ENCODE results near the gene CTRB1. TPM values are rescaled to one million over a fixed set of nuclear protein-coding genes. Genes with fewer than 3 reads are reported as not detected.
A peak's percentile ranks its signal among the peaks of the same experiment; 100 is the strongest.

CTRB1 gene
- total RNA-seq, 1 donor from 2014 or later = 9.7 TPM

DNA sequence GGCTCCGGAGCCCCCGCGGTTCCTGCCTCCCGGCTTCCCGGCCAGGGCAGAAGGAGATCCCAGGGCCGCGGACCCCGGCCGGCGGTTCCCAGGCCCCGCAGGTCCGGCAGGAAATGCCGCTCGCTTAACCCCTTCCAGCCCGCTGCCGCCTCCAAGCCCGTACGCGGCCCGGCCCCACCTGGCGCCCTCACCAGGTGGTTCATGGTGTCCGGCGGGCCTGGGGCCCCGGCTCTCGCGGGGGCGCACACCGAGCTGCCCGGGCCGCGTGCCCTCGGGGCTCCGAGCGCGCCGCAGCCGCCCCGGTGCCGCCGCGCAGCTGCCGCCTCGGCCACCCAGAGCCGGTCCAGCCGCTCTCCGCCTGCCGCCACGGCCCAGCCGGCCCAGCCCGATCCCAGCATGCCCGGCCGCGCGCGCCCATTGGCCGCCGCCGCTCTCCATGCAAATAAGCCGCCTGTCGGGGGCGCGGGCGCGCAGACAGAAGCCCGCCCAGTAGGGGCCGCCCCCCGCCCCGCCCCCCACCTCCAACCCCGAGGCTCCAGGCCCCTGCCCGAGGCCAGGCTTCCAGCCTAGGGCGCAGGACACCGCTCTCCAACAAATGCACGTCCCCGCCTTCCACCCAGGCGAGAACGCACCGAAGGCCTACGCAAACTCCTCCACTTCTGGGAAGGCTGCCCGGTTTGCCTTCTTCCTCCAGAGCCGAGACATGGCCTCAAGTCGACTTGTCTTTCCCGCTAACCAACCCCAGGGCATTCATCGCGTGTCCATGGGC is 32.7 kb downstream of the CTRB1 start, which contains the start of gene BCAR1:
Gene BCAR1, minus strand, starts transcription at position 345 of the 769 bp plus-strand sequence. Its CDS starts 142 bp downstream, at position 203.
- peak; percentile 78 for ATAC-seq
- peak; percentile 95 for DNase-seq (ENCODE audit: low spot score)

DNA sequence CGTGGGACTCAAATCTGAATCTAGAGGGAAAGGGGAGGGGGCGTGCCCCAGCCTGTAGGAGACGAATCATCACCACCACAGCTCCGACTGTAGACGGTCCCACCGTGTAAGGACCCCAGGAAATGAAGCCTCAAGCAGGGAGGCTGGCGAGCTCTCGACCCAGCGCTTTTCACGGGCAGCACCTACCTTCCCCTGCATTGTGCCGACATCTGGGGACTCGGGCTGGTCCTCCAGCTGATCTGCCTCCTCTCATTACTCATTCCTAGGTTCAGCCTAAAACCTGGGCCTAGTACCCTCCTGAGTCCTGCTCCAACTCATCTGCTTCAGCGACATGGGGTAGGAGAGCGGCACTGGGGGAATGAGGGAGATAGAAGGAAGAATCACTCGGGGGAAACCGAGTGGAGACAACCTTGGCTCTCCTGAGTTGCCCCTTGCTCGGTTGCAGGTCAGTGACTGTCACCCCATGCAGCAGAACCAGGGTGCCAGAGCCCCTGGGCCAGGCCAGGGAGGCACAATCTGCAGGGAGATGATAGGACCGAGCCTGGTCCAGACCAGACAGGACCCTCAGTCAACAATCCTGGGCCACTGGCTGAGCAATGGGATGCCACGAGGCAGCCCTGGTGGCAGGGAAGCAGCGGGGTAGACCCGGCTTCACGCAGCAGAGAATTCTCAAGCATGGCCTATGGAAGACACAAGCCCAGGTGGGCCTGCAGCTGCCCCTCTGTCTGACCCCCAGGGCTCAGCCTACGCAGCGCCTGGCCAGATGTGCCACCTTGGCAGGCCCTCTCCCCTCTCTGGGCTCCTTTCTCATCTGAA is 33.5 kb downstream of the CTRB1 start:
- ATAC-seq (no peak), DNase-seq (ENCODE audit: low spot score) (no peak)

DNA sequence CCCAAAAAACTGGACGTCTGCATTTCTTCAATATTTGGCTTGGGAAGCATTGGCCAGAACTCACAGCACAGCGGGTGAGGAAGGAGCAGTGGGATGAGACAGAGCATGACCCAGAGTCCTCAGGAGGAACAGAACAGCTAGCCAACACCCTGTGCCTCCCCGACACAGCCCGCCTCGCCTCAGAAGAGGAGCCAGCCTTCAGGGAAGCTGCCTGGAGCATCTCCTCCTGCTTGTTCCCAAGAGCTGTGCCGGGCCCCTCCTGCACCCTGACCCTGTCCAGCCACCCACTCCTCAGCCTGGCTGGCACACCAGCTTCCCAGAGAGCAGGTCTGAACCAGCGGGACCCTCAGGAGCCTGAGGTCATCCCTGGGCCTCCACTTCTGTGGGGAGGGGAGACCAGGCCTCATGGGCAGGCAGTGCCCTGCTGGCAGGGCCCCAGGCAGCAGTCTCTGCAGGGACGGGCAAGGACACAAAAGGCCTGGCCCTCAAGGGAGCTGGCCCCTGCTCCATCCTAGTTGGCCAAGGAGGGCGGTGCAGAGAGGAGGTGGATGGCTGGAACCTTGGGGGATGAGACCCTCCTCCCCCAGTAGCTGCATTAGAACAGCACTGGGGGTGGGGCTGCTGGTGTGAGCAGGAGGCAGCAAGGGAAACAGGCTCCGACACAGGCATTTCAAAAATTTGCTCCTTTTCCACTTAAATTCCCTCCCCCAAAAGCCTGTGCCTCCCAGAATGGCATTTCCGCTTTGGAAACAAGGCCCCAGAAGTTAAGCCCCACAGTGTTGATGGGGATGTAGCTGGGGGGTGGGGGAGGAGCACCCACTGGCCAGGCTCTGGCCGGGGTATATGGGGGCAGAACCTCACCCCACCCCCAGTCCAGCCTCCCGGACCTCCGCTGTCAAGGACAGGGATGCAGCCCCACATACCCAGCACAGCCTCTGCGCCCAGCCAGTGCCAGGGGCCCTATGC is 34.4 kb downstream of the CTRB1 start:
- DNase-seq (ENCODE audit: low spot score) (no peak), ATAC-seq (no peak)

DNA sequence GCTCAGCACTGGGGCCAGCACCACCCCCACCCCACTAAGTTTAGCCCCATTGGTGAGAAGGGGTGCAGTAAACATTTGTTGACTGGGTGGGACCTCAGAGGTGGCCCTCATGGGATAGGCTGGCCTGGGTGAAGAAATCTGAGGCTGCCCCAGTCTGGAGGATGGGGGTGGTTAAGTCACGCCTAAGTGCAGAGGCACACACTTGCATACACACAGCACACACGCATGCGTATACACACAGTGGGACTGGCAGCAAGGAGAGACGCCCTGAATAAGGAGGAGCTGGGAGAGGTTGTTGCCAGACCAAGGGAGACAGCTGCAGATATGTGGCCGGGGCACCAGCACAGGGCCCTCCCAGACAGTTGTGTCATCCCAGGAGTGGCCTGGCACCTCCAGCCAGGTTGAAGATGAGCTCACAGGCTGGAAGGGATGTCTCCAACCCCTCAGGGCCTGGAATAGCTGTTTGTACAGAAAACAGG is 35.6 kb downstream of the CTRB1 start:
- ATAC-seq (peak; percentile 2), DNase-seq (ENCODE audit: low spot score) (peak; percentile 51)

DNA sequence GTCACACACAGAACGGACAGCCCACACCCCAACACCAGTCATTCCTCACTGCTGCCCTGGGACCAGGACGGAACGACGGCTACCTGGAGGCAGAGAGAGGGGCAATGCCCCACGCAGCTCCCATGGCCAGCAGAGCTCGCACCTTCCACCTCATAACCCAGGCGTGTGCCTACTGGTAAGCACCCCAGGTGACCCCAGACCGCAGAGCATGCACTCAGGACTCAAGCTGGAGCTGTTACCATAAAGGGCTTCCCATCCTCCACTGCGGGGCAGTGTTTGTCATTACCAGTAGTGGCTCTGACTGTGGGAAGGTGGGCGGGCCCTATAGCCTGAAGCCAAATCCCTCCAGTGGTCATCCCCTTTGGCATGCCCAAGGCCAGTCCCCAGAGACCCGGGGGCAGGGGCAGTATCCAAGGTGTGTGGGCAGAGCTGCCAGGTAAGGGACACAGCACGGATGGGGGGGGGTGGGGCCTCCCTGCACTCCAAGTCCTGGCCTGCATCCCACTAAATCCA is 37.3 kb downstream of the CTRB1 start:
- DNase-seq (ENCODE audit: low spot score) = no peak
- no peak for ATAC-seq

DNA sequence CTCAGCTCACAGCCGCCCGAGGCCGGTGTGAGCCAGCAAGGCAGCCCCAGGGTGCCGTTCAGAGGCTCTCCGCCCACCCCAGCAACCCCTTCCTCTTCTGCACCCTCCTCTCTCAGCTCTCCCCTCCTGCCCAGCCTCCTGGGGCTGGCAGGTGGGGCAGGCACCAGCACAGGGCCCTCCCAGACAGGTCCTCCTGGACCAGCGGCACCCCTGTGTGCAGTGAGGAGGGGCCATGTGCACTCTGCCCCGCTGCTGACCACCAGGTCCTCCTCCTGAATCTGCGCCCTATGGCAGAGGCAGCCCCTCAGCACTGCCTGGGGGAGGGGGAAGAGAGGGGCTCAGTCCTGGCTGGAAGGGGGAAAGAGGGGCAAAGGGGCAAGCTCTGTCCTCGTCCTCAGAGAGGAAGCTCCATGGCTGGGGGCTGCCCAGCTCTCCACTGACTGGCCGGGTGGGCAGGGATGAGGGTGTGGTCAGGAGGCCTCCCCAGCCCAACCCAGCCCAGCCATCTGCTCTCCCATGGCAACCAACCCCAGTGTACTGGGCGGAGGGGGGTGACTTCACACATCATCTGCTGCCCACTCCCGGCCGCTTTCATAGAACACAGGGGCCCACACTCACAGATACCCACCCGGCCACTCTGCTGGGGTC is 38.0 kb downstream of the CTRB1 start:
- ATAC-seq (no peak), DNase-seq (ENCODE audit: low spot score) (no peak)

DNA sequence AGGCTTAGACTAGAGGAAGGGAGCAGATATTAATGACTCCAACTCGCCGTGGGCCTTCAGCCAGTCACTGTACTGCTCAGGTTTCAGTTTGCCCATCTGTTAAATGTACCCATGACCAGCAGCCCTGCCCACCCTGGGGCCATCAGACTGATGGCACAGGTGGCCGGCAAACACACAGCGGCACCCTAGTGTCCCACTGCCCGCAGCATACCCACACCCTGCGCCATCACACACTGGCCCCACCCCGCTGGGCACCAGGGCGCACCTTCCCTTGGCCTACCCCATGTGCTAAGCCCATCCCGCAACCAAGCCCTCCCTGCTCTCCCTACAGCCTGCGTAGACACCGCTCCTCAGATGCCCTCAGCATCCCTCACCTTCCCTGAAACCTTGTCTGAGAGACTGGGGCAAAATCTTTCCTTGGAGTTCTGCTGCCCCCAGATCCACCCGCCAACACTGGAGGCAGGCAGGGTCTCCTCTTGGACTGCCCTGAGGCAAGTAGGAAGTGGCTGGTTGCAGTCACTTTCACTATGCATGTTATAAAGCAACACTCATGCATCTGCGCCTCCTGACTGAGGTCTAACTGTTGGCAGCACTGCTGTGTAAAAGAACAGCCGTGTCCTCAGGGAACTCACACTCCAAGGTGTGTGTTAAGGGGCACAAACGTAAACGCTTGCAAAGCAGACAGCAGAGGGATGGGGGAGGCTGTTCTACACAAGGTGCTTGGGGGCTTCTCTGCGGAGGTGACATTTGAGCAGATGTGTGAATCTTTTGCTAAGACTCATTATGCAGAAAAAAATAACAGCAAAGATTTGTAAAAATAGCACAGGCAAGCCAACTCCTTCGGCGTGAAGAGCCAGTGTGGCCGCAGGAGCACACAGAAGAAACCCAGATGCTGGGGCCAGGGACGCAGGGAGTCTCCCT is 39.4 kb downstream of the CTRB1 start:
- no peak for ATAC-seq
- no peak for DNase-seq (ENCODE audit: low spot score)

DNA sequence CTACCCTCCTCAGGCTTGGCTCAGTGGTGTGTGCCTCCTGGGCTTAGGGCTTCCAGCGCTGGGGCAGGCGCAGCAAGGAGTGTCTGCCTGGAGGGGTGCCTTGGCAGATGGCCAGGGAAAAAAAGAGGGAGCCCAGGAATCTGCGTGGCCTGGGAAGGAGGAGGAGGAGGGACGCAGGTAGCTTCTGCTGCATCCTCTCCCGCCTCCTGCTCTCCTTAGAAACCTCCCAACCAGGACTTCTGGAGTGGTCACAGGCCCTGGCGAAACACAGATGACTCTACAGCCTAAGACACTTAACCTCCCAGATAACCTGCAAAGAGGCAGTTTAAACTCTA is 40.0 kb downstream of the CTRB1 start:
- no peak for ATAC-seq
- DNase-seq (ENCODE audit: low spot score) = no peak

DNA sequence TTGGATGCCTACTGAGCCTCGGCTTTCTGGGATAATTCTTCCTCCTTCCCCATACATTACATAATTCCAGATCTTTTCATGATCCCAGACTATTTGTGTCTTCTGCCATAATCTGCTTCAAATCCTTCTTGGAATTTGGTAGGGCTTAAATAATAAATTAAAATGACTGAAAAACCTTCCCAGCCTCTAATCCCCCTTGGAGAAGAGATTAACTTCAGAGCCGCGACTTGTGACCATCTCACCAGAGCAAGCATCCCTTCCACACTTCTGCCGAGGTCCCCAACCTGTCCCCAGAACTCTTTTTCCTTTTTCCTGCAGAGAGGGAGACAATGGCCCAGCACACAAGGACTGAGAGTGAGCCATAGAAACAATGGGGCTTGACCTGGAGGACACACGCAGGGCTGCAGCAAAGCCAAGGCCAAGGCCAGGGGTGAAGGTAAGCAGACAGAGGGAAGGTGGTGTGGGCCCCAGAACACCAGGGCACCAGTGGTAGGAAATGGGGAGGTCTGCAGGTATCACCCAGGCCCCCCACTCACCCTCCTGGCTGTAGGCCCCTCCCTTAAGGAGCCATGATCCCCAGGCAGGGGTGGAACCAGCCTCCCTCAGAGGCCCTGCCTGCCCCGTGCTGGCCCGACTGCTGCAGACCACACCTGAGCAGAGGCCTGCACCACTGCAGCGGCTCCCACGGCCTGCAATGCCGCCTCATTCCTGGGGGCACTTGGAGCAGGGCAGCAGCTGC is 42.2 kb downstream of the CTRB1 start:
- ATAC-seq (no peak), DNase-seq (ENCODE audit: low spot score) (no peak)

DNA sequence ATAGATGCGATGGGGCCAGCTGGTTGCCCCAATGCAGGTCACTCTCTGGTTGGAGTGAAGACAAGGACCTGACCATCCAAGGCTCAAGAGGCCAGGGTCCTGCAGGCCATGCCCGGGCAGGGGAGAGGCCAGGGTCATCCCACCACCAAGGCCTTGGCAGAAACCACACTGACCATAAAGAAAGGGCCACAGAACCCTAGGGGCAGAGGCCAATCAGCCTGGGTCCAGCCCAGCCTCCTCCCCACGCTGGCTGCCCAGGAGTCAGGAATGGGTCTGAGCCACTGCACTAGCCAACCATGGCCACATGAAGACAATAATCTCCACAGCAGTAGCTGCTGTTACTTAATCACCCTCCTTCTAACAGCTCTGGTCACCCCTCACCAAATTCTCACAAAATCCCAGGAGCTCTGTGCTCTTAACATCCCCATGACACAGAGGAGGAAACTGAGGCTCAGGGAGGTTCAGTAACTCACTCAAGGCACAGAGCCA is 42.8 kb downstream of the CTRB1 start:
- ATAC-seq = no peak
- DNase-seq (ENCODE audit: low spot score) = no peak

DNA sequence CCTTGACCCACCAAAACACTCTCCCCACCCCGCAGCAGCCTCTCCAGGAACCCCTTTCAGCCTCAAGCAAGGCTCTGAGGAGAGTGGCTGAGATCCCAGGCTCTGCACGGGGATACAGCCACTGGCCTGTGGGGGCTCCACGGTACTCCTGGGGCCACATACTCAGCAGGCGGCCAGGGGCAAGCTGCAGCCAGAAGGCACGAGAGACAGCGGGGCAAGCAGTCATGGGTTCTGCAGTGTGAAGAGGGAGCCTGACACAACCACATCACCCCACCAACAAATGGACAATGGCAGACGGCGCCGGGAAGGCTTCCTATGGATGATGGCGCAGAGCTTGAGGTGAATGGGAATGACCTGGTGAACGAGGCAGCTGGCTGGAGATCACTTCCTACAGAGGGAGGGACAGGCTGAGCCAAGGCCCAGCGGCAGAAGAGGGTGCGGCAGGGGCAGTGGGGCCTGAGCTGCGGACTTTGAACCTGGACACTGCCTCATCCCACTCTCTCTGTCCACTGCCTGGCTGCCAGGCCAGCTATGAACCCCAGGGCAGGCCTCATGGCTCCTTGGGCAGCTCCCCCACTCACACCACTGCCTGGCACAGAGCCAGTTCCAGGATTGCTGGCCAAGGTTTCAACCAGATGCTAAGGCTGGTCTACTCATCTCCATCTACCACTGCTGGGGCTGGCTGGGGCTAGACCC is 43.5 kb downstream of the CTRB1 start:
- peak; percentile 59 for ATAC-seq

DNA sequence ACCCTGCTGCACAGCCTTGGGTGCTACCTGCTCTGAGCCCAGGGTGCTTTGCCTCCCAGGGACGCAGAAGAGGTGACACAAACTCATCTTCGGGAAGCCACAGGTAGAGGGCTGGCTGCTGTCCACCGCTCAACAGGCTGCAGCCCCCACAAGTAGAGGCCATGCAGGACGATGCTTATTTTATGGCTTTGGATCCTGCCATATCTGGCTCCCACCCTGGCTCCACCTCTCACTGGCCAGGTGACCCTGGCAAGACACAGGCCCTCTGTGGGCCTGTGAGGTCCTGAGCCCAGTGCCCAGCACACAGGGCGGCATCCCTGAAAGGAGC is 44.0 kb downstream of the CTRB1 start:
- ATAC-seq (no peak), DNase-seq (ENCODE audit: low spot score) (no peak)

More for the DNA sequence above, 43.5 kb downstream of the CTRB1 start:
- DNase-seq (ENCODE audit: low spot score) = peak; percentile 88

DNA sequence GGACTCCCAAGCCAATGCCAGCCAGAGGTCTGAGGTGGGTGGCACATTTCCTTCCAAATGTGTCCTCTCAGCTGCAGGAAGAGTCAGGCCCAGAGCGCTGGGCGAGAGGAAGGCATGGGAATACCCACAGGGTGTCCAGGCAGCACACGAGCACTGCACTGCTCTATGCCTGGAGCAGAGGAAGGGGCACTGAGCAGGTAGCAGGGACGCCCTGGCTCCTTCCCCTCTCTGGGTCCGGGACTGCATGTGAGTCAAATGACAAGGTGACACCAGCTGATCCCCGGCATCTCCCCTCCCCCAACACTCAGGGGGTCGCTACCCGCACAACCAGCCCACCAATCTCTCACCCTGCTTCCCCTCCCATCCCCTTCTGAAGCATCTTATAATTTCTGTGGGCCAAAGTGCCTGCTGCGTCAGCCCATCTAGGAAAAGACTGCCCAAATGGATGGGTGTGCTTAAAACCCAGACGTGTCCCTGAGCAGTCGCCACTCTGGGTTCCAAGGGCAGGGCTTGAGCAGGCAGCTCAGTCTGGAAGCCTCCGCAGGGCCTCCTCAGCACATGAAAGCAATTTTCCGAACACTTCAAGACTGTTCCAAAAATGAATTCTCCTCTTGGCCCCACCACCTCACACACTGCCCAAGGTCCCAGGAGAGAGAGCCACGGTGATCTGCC is 44.6 kb downstream of the CTRB1 start:
- ATAC-seq (no peak), DNase-seq (ENCODE audit: low spot score) (no peak)

DNA sequence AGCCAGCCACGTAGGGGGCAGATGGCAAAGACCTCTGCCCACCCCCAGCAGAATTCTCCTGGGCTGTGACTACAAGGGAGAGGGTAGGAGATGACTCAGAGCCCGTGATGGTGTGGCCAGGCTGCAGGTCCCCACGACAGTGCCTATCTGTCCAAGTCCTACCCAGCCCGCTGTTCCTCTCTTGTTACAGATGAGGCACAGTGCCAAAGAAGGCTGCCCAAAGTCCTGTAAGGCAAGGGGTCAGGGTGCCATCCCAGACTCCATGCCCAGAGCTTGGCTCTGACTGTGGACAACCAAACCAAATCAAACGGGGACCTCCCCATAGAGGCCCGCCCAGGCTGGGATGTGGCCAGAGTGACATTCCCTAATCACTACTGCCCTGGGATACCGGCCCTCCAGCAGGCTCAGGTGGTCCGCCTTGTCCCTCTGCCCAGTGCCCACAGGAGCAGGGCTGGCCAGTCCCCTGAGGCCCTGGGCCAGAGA is 45.2 kb downstream of the CTRB1 start:
- peak; percentile 78 for ATAC-seq

DNA sequence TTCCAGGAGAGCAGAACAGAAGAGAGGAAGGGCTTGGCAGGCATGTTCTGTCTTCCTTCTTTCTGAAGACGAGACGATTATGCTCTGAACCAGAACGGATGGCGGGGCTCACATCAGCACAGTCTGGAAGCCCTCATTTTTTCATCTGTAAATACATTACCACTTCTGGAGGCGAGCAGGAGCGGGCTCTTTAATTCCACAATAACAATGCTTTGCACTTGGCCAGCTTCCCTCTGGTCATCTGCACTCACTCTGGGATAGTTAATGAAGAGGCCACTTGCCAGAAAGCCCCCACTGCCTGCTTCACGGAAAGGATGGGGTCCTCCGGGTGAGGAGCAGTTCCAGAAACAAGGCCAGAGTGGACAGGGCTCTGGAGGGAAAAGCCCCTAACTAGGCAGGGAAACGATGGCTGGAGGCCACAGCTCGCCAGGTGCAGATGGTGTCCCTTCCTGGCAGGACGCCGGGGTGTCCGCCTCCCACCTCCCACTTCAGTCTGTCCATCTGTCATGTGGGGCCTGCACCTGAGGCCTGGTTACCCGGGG is 45.7 kb downstream of the CTRB1 start:
- DNase-seq (ENCODE audit: low spot score) (peak; percentile 56), ATAC-seq (peak; percentile 14)

More for the DNA sequence above, 45.2 kb downstream of the CTRB1 start:
- peak; percentile 97 for DNase-seq (ENCODE audit: low spot score)

All from left lobe of liver (tissue), 2 donors.